ENCODE data around the gene VPS50. TPM values are rescaled to one million over a fixed set of nuclear protein-coding genes. Genes with fewer than 3 reads are reported as not detected.

VPS50 gene
- 10 to 100 TPM; 39.5 to 95.4 TPM for total RNA-seq
- 10 to 100 TPM; 28.7 to 39.2 TPM for polyA plus RNA-seq (ENCODE audit: insufficient read length in 2 of 2)
- long read RNA-seq, donor 1, partial matches to known transcripts, result 0 of 3 reads
- long read RNA-seq, donor 1, other reads (novel, unspliced or antisense), result 0 of 3 reads
- long read RNA-seq, donor 2, result 0 reads
- long read RNA-seq, donor 3, partial matches to known transcripts, result 0 of 1 reads
- long read RNA-seq, donor 3, other reads (novel, unspliced or antisense), result 0 of 1 reads
- long read RNA-seq, donor 4, partial matches to known transcripts, result 5 of 6 reads
- long read RNA-seq, donor 4, other reads (novel, unspliced or antisense), result 0 of 6 reads

- H3K36me3 ChIP-seq (ENCODE audit: control insufficient read depth, insufficient read depth, low read length), result no peaks in the 10 kb centered on the region
- no peaks in the 10 kb centered on the region for H3K27me3 ChIP-seq (ENCODE audit: control insufficient read depth, insufficient read depth, low read length)
- H3K4me1 ChIP-seq (ENCODE audit: control insufficient read depth, insufficient read depth, low read length), result no peaks in the 10 kb centered on the region
- peak; percentile 95 to 99 (median 98) for DNase-seq (ENCODE audit: low read depth in 4 of 6, low spot score in 6 of 6)
- under 1% methylated on average over 35 of the region's 40 CpGs for WGBS (ENCODE audit: insufficient coverage)
- H3K27ac ChIP-seq (ENCODE audit: low read depth, low read length), result no peak within 1 kb of the TSS
- no peaks in the 10 kb centered on the region for H3K9me3 ChIP-seq (ENCODE audit: control insufficient read depth, insufficient read depth, low read length)
- H3K4me3 ChIP-seq (ENCODE audit: low read depth, low read length), result peak within 1 kb of the TSS; percentile 77
Measured at GRCh38 chr7:93231799-93232672, at the start of gene VPS50. Gene VPS50, plus strand, starts transcription at chr7:93232366. Its CDS starts 102 bp downstream, at chr7:93232468.

GRCh38 chr7:93185303-93186027 lies 46.7 kb upstream of the VPS50 start:
- Histone ChIP-seq H3K27ac (ENCODE audit: low read depth, low read length) (no peak overlapping the region), H3K9me3 (ENCODE audit: control insufficient read depth, insufficient read depth, low read length) (no peaks in the 10 kb centered on the region), H3K27me3 (ENCODE audit: control insufficient read depth, insufficient read depth, low read length) (peaks cover 2% of the 10 kb centered on the region), H3K4me1 (ENCODE audit: control insufficient read depth, insufficient read depth, low read length) (no peaks in the 10 kb centered on the region), H3K4me3 (ENCODE audit: low read depth, low read length) (no peak overlapping the region), H3K36me3 (ENCODE audit: control insufficient read depth, insufficient read depth, low read length) (no peaks in the 10 kb centered on the region)
- DNase-seq (ENCODE audit: low read depth in 4 of 6, low spot score in 6 of 6), result peak in 1 of 6 donors; percentile 64
- 40% methylated on average over 1 of the region's 1 CpG for WGBS (ENCODE audit: insufficient coverage)

GRCh38 chr7:93188870-93189634 lies 43.1 kb upstream of the VPS50 start:
- no peak overlapping the region for H3K27ac ChIP-seq (ENCODE audit: low read depth, low read length)
- no peak overlapping the region for H3K4me3 ChIP-seq (ENCODE audit: low read depth, low read length)
- WGBS (ENCODE audit: insufficient coverage), result no CpG with 5 or more reads among the region's 6 CpGs
- H3K9me3 ChIP-seq (ENCODE audit: control insufficient read depth, insufficient read depth, low read length), result no peaks in the 10 kb centered on the region
- H3K27me3 ChIP-seq (ENCODE audit: control insufficient read depth, insufficient read depth, low read length), result peaks cover 2% of the 10 kb centered on the region
- no peak for DNase-seq (ENCODE audit: low read depth in 4 of 6, low spot score in 6 of 6)
- no peaks in the 10 kb centered on the region for H3K36me3 ChIP-seq (ENCODE audit: control insufficient read depth, insufficient read depth, low read length)
- no peaks in the 10 kb centered on the region for H3K4me1 ChIP-seq (ENCODE audit: control insufficient read depth, insufficient read depth, low read length)

- H3K27ac ChIP-seq (ENCODE audit: low read depth, low read length), result no peak overlapping the region
- DNase-seq (ENCODE audit: low read depth in 4 of 6, low spot score in 6 of 6), result peak in 1 of 6 donors; percentile 50
- H3K4me1 ChIP-seq (ENCODE audit: control insufficient read depth, insufficient read depth, low read length), result no peaks in the 10 kb centered on the region
- no peak overlapping the region for H3K4me3 ChIP-seq (ENCODE audit: low read depth, low read length)
- H3K27me3 ChIP-seq (ENCODE audit: control insufficient read depth, insufficient read depth, low read length), result no peaks in the 10 kb centered on the region
- no peaks in the 10 kb centered on the region for H3K36me3 ChIP-seq (ENCODE audit: control insufficient read depth, insufficient read depth, low read length)
- no peaks in the 10 kb centered on the region for H3K9me3 ChIP-seq (ENCODE audit: control insufficient read depth, insufficient read depth, low read length)
- WGBS (ENCODE audit: insufficient coverage), result 40% methylated on average over 1 of the region's 3 CpGs
Measured at GRCh38 chr7:93194386-93194785, 37.8 kb upstream of the VPS50 start.

- Histone ChIP-seq H3K4me1 (ENCODE audit: control insufficient read depth, insufficient read depth, low read length) (no peaks in the 10 kb centered on the region), H3K4me3 (ENCODE audit: low read depth, low read length) (no peak overlapping the region), H3K27me3 (ENCODE audit: control insufficient read depth, insufficient read depth, low read length) (no peaks in the 10 kb centered on the region), H3K36me3 (ENCODE audit: control insufficient read depth, insufficient read depth, low read length) (no peaks in the 10 kb centered on the region), H3K27ac (ENCODE audit: low read depth, low read length) (no peak overlapping the region), H3K9me3 (ENCODE audit: control insufficient read depth, insufficient read depth, low read length) (no peaks in the 10 kb centered on the region)
- DNase-seq (ENCODE audit: low read depth in 4 of 6, low spot score in 6 of 6), result no peak
- WGBS (ENCODE audit: insufficient coverage), result no CpG with 5 or more reads among the region's 2 CpGs
Measured at GRCh38 chr7:93196336-93196735, 35.8 kb upstream of the VPS50 start.

- Histone ChIP-seq H3K4me1 (ENCODE audit: control insufficient read depth, insufficient read depth, low read length) (no peaks in the 10 kb centered on the region), H3K27ac (ENCODE audit: low read depth, low read length) (no peak overlapping the region), H3K9me3 (ENCODE audit: control insufficient read depth, insufficient read depth, low read length) (no peaks in the 10 kb centered on the region), H3K36me3 (ENCODE audit: control insufficient read depth, insufficient read depth, low read length) (no peaks in the 10 kb centered on the region), H3K27me3 (ENCODE audit: control insufficient read depth, insufficient read depth, low read length) (no peaks in the 10 kb centered on the region), H3K4me3 (ENCODE audit: low read depth, low read length) (no peak overlapping the region)
- no peak for DNase-seq (ENCODE audit: low read depth in 4 of 6, low spot score in 6 of 6)
Measured at GRCh38 chr7:93198472-93198871, 33.7 kb upstream of the VPS50 start.

GRCh38 chr7:93202594-93203250 lies 29.4 kb upstream of the VPS50 start:
- H3K27me3 ChIP-seq (ENCODE audit: control insufficient read depth, insufficient read depth, low read length), result peaks cover 2% of the 10 kb centered on the region
- no peaks in the 10 kb centered on the region for H3K9me3 ChIP-seq (ENCODE audit: control insufficient read depth, insufficient read depth, low read length)
- WGBS (ENCODE audit: insufficient coverage), result 80% methylated on average over 1 of the region's 5 CpGs
- H3K4me3 ChIP-seq (ENCODE audit: low read depth, low read length), result no peak overlapping the region
- H3K27ac ChIP-seq (ENCODE audit: low read depth, low read length), result no peak overlapping the region
- H3K36me3 ChIP-seq (ENCODE audit: control insufficient read depth, insufficient read depth, low read length), result no peaks in the 10 kb centered on the region
- DNase-seq (ENCODE audit: low read depth in 4 of 6, low spot score in 6 of 6), result no peak
- no peaks in the 10 kb centered on the region for H3K4me1 ChIP-seq (ENCODE audit: control insufficient read depth, insufficient read depth, low read length)

- Histone ChIP-seq H3K4me3 (ENCODE audit: low read depth, low read length) (no peak overlapping the region), H3K27me3 (ENCODE audit: control insufficient read depth, insufficient read depth, low read length) (peaks cover 2% of the 10 kb centered on the region), H3K27ac (ENCODE audit: low read depth, low read length) (no peak overlapping the region), H3K4me1 (ENCODE audit: control insufficient read depth, insufficient read depth, low read length) (no peaks in the 10 kb centered on the region), H3K36me3 (ENCODE audit: control insufficient read depth, insufficient read depth, low read length) (no peaks in the 10 kb centered on the region), H3K9me3 (ENCODE audit: control insufficient read depth, insufficient read depth, low read length) (no peaks in the 10 kb centered on the region)
- 69% methylated on average over 2 of the region's 3 CpGs for WGBS (ENCODE audit: insufficient coverage)
- no peak for DNase-seq (ENCODE audit: low read depth in 4 of 6, low spot score in 6 of 6)
Measured at GRCh38 chr7:93203496-93203895, 28.7 kb upstream of the VPS50 start.

Measured in spinal cord (tissue), 10 donors.